GM19372 (cell line): ENCODE measurements around the gene CEP76.
"Not testable (repeated sequence)": the region's sequence is repeated elsewhere in the genome, so short reads cannot be mapped to it uniquely, and the experiment has no call there.

ENCODE experiments used
- ATAC-seq: cut with Tn5 transposase; IDR thresholded peaks from one replicate; pipeline ENCODE4 v1.9.1; 2021; ENCODE audit warnings: mild to moderate bottlenecking, low read depth, moderate library complexity; ENCODE audit not compliant: unreplicated experiment

Gene CEP76

DNA sequence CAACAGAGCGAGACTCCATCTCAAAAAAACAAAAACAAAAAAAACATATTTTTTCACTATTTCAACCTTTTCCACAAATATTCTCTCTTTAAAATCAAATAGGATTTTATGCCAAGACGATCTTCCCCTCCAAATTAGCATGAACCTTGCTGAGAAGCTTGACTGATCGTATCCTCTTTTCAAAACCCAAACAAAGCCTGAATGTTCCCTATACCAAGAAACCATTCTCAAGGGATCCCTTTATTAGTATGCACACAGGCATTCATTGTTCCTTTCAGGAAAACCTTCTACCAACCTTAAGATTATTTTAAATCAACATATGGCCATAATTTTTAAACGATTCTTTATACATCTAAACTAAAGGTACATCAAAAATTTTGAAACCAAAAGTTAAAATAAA is 50.9 kb downstream of the CEP76 start:
- ATAC-seq: no peak

DNA sequence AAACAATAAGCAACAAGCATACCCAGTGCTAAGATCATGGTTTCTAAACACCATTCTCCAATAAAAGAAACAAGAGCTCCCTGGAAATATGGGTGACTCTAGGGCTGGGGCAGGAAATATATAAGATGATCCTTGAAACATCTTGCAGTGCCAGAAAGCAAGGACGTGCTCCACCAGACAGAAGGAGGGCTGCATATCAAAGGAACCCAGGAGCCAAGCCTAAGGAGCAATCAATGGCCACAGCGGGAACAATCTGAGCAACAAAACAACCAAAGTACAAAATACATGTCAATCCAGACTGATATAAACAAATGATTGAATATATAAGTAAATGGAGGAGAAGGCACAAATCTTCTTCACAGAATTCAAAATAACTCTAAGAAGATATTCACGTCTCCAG is 54.8 kb downstream of the CEP76 start:
- no peak for ATAC-seq

DNA sequence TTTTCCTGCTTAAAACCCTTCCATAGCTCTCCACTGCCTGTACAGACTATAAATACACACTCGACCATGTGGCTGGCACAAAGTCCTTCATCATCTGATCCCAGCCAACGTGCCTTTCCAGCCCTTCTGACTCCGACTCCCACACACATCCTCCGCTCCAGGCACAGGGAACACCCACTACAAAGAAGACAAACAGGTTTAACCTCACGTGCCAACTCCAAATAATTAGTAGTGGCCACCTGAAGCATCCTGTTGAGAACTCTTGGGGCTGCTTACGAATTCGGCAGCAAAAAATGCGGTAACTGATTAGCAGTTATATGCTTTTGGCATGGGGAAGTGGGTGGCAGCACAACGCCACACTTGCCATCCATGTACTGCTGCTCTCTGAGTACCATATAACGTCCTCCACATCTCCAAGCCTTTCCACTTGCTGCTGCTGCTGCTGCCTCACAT is 56.7 kb downstream of the CEP76 start:
- no peak for ATAC-seq

DNA sequence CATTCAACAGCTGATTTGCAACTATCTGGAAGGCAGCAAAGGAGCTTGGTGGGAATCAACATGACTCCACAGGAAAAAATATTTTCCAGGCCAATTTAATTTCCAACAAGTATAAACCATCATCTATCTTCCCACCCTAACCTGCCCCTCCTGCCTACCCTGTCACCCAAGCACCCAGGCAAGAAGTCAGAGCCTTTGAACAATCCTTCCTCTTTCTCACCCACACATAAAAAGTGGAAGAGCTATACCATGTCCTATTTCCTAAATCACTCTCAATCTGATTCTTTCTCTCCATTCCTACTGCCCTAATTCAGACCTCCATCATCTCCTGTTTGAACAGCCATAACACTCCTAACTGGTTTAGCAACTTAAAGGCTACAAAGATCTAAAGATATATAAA is 57.3 kb downstream of the CEP76 start:
- no peak for ATAC-seq

- not testable (repeated sequence) for ATAC-seq
These were observed 58.8 kb downstream of the CEP76 start for GRCh38 chr18:12643756-12644155.

- ATAC-seq: no peak
These were observed 61.7 kb downstream of the CEP76 start for GRCh38 chr18:12640881-12641200.

DNA sequence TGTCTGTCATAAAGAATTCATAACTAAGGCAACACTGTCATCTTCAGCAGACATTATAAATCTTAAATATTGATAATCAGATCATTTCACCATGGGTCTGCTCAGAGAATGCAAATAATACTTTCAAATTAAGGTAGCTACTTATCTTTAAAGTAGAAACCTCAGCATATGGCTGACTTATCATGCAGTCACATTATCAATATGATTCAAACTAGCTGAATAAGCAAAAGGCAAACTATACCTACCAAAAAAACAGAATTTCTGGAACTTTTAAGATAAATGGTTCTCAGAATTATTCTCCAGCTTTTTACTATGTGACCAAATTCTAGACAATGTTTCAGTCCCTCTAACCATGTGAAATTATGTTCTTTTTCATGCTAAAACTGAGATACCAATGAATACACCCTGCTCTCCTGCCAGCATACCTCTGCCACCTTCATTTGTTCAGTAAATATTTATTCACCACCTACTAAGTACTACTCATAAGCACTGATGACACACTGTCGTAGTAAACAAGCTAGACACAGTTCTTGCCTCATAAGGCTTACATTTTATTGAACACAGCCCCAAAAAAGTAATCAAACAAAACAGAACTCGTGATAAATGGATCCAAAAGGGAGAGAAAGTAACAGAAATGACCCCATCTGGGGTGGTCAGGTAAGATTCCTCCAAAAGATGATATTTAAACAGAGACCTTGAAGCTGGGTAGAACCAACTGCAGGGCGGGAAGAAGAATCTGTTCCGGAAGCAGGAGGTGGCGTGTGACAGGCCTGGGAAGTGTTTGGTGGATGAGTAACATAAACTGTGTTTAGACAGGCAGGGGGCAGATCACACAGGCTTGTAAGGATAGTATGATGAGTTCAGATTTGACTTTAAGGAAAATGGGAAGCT is 62.3 kb downstream of the CEP76 start:
- no peak for ATAC-seq

GRCh38 chr18:12638644-12639124 is 63.8 kb downstream of the CEP76 start:
- no peak for ATAC-seq

- no peak for ATAC-seq
These were observed 64.5 kb downstream of the CEP76 start for GRCh38 chr18:12637901-12638643.

DNA sequence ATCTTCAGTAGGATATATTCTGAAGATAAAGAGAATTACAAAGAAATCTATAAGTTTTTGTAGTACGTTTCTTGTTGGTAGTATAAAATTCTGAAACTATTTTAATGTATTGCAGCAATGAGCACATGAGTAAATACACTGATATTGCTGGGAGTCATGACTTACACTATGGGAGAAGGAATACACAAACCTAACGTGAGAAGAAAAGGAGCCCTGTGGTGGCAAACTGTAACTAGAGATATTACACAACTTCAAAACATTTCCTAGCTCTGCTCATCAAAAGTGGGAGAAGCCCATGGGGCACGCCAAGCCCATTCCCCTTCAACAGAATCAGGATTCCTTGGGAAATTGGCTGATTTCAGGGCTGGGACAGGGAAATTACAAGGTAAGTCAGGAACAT is 65.1 kb downstream of the CEP76 start:
- ATAC-seq: no peak

DNA sequence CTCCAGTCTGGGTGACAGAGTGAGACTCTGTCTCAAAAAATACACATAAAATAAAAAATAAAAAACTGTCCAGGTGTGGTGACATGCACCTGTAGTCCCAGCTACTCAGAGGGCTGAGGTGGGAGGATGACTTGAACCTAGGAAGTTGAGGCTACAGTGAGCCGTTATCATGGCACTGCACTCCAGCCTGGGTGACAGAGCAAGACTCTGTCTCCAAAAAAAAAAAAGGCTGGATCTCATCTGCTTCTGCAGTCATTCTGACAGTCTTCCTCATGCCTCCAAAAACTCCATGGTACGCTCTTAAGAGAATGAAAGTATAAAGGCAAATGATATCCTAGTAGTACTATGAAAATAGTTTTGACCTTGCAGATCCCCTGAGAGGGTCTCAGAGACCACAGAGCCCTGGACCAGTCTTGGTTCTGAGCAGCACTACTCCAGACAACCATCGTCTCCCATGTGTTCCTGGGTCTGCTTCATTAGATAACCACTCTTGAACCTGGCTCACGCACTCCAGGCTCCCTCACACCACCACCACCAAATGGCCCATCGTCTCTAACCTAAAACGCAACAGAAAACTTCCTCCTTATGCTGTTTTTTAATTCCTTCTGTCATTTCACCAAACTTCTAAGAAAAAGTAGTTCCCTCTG is 70.6 kb downstream of the CEP76 start:
- no peak for ATAC-seq

DNA sequence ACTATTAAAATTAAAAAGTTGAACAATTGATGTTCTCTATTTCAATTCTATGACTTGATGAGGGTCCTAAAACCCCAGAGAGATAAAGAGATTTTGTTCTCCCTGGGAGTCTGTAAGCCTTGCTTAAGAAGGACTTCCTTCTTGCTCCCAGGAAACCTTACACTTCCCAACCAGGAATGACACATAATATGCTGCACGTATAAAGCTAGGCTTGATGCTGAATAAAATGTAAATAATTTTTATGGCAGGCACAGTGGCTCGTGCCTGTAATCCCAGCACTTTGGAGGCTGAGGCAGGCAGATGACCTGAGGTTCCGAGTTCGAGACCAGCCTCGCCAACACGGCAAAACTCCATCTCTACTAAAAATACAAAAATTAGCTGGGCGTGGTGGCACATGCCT is 72.4 kb downstream of the CEP76 start:
- ATAC-seq: no peak

- ATAC-seq: no peak
These were observed 73.5 kb downstream of the CEP76 start for GRCh38 chr18:12628706-12629702.

DNA sequence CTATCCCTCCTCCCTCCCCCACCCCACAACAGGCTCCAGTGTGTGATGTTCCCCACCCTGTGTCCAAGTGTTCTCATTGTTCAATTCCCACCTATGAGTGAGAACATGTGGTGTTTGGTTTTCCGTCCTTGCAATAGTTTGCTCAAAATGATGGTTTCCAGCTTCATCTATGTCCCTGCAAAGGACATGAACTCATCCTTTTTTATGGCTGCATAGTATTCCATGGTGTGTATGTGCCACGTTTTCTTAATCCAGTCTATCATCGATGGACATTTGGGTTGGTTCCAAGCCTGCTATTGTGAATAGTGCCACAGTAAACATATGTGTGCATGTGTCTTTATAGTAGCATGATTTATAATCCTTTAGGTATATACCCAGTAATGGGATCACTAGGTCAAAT is 75.3 kb downstream of the CEP76 start:
- not testable (repeated sequence) for ATAC-seq

- ATAC-seq: no peak
These were observed 77.3 kb downstream of the CEP76 start for GRCh38 chr18:12625241-12625640.
